Vagina (tissue), 2 donors: Measurements from ENCODE around the gene DACH1. TPM values are rescaled to one million over a fixed set of nuclear protein-coding genes. Genes with fewer than 3 reads are reported as not detected.

Experiments used
- DNase-seq, 2 donors: peaks; one replicate each; pipeline ENCODE4 v3.0.0-alpha.2; 2017; ENCODE audit errors: extremely low spot score in 2 of 2
- H3K27ac ChIP-seq: fragments of 200-600 bp; sonication (generic); one replicate; pipeline ENCODE4 v1.5.1; 2019
- H3K27me3 ChIP-seq: fragments of 200-600 bp; sonication (generic); one replicate; pipeline ENCODE4 v1.5.1; 2019
- H3K36me3 ChIP-seq, 2 donors: fragments of 200-600 bp; sonication (generic); one replicate each; pipeline ENCODE4 v1.5.1; 2017 to 2019
- H3K4me1 ChIP-seq: fragments of 200-600 bp; sonication (generic); one replicate; pipeline ENCODE4 v1.5.1; 2019
- H3K4me3 ChIP-seq, 2 donors: fragments of 200-600 bp; sonication (generic); 1 replicate in 1 of 2; 2 replicates in 1 of 2; pipeline ENCODE4 v1.5.1; 2016 to 2019
- H3K9me3 ChIP-seq: fragments of 200-600 bp; sonication (generic); one replicate; pipeline ENCODE4 v1.5.1; 2019
- CTCF ChIP-seq, 3 experiments: fragments of 450-650 bp in 2 of 3; fragments of 200-600 bp in 1 of 3; sonication (generic) in 1 of 3; IDR thresholded peaks; one replicate each; pipeline ENCODE4 v1.5.1; 2017 to 2019; ENCODE audit warnings: antibody characterized with exemption in 3 of 3, mild to moderate bottlenecking in 2 of 3, moderate library complexity in 2 of 3
- POLR2A ChIP-seq, 2 donors: fragments of 450-650 bp; IDR thresholded peaks; one replicate each; pipeline ENCODE4 v1.6.1; 2017; ENCODE audit warnings: antibody characterized with exemption in 2 of 2, mild to moderate bottlenecking in 2 of 2, moderate library complexity in 2 of 2
- POLR2AphosphoS5 ChIP-seq, 2 donors: sonication (generic); formaldehyde crosslinking; IDR thresholded peaks; one replicate each; pipeline ENCODE4 v1.9.0; 2017; ENCODE audit warnings: antibody characterized with exemption in 2 of 2, mild to moderate bottlenecking in 2 of 2, low read depth in 1 of 2; ENCODE audit not compliant: insufficient read depth in 1 of 2
- intact Hi-C: fragments of 100-400 bp; cut with DNase I; formaldehyde crosslinking; loops from one replicate; pipeline ENCODE4 v1.15.1; 2023
- total RNA-seq: library from RNA; depleted of rRNA; stranded (reverse); fragments of >200 nt; gene quantifications from one replicate; pipeline ENCODE4 v1.2.3, GENCODE V29; 2016

Gene DACH1
- total RNA-seq, 1 donor from 2014 or later = 7.9 TPM

DNA sequence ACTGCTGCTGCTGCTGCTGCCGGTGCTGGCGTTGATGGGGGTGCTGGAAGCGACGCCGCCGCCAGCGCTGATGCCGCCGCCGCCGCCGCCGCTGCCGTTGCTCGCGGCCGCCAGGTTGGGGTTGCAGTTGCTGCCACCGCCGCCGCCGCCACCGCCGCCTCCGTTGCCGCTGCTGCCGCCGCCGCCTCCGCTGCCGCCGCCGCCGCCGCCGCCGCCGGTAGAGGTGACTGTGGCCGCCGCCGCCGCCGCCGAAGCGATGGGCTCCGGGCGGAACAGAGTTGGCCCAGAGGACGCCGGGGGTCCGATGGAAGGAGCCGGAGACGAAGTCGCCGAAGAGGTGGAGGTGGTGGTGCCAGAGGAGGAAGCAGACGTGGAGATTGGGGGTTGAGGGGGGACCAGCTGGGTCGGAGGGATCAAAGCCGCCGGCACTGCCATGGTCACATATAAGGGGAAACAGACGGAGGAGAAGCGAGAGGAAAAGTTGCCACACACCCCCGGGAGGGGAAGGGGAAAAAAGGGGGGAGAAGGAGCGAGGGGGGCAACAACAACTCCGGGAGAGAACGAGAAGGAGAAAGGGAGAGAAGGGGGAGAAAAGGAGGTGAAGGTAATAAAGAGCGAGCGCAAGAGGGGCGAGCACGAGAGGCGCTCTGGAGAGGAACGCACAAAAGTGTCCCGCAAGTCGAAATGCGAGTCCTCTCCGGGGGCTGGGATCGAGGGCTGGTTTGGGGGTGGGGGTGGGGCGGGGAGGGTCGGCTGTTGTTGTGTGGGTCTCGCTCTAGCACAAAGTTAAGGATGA is 471 bp downstream of the DACH1 start:
- peak overlapping the region; percentile 89 for H3K27ac ChIP-seq
- H3K4me3 ChIP-seq = peak overlapping the region; percentile 52 to 70
- no peaks in the 10 kb centered on the region for H3K27me3 ChIP-seq
- DNase-seq = no peak
- TF ChIP-seq CTCF (IDR thresholded peaks at IDR 0.05) = no peak
- no peak for TF ChIP-seq POLR2AphosphoS5 (IDR thresholded peaks at IDR 0.05; ENCODE audit: insufficient read depth in 1 of 2, low read depth in 1 of 2)
- no peak for TF ChIP-seq POLR2A (IDR thresholded peaks at IDR 0.05)
- peaks cover 5% of the 10 kb centered on the region for H3K4me1 ChIP-seq
- no peaks in the 10 kb centered on the region for H3K9me3 ChIP-seq
- intact Hi-C loops = no loop called here
- H3K36me3 ChIP-seq = no peaks in the 10 kb centered on the region

- TF ChIP-seq POLR2A (IDR thresholded peaks at IDR 0.05) = no peak
- TF ChIP-seq CTCF (IDR thresholded peaks at IDR 0.05) = no peak
- intact Hi-C loops = no loop called here
- no peak for DNase-seq
- H3K4me1 ChIP-seq = peaks cover 5% of the 10 kb centered on the region
- no peaks in the 10 kb centered on the region for H3K27me3 ChIP-seq
- peak overlapping the region; percentile 52 to 70 for H3K4me3 ChIP-seq
- H3K27ac ChIP-seq = peak overlapping the region; percentile 89
- no peaks in the 10 kb centered on the region for H3K9me3 ChIP-seq
- H3K36me3 ChIP-seq = no peaks in the 10 kb centered on the region
Observed at GRCh38 chr13:71865874-71866334, 1.1 kb downstream of the DACH1 start.

DNA sequence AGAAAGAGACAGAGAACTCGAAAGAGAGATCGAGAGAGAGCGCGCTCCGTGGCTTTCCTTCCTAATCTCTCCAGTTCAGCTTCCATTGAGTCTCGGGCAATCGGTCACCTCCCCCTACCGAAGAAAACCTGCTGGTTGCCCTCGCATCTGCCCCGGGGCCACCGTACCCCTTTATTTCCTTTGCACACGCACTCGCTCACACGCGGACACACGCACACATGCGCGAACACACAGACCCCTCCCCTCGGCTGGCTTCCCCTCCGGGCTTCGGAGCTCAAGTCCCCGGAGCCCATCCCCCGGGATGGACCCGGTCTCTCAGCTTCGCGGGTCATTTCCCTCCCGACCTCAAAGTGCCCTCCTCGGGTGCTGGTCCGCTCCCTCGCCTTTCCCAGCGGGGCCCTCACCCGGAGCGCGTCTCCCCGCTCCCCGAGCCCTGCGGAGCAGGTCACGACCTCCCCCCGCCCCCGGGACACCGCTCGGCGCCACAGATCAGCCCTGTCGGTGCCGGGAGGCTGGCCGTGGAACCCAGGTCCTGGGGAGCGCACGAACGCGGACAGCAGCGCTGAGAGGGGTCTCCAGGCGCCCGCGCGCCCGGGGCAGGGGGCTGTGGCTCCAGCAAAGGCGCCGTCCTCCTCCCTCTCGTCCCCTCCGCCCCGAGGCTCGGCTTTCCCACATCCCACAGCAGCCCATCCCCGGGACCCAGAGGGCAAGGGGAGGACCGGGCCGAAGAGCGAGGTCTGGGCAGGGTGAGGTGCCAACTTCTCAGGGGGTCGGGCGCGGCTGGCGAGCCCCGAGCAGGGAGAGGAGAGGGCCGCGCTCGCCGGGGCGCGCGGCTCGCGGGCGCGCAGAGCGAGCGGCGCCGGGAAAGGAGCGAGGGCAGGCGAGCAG is 1.8 kb downstream of the DACH1 start:
- intact Hi-C loops = no loop called here
- Histone ChIP-seq H3K4me3 (peak overlapping the region; percentile 52 to 70), H3K27me3 (no peaks in the 10 kb centered on the region), H3K4me1 (peaks cover 5% of the 10 kb centered on the region), H3K27ac (peak overlapping the region; percentile 89), H3K36me3 (no peaks in the 10 kb centered on the region), H3K9me3 (no peaks in the 10 kb centered on the region)
- TF ChIP-seq POLR2A (IDR thresholded peaks at IDR 0.05) (no peak), POLR2AphosphoS5 (IDR thresholded peaks at IDR 0.05; ENCODE audit: insufficient read depth in 1 of 2, low read depth in 1 of 2) (peak in 1 of 2 donors; percentile 28), CTCF (IDR thresholded peaks at IDR 0.05) (no peak)
- no peak for DNase-seq

GRCh38 chr13:71864094-71864985 is 2.7 kb downstream of the DACH1 start:
- no peaks in the 10 kb centered on the region for H3K36me3 ChIP-seq
- no peak for DNase-seq
- TF ChIP-seq POLR2AphosphoS5 (IDR thresholded peaks at IDR 0.05; ENCODE audit: insufficient read depth in 1 of 2, low read depth in 1 of 2) (peak in 1 of 2 donors; percentile 68), CTCF (IDR thresholded peaks at IDR 0.05) (no peak), POLR2A (IDR thresholded peaks at IDR 0.05) (no peak)
- H3K9me3 ChIP-seq = no peaks in the 10 kb centered on the region
- H3K4me1 ChIP-seq = peaks cover 5% of the 10 kb centered on the region
- H3K27ac ChIP-seq = peak overlapping the region; percentile 89
- H3K27me3 ChIP-seq = no peaks in the 10 kb centered on the region
- intact Hi-C loops = no loop called here
- H3K4me3 ChIP-seq = peak overlapping the region; percentile 52 to 70
